ENCODE data around the gene SPON1. TPM values are rescaled to one million over a fixed set of nuclear protein-coding genes. Genes with fewer than 3 reads are reported as not detected.
"Not testable (repeated sequence)": the region's sequence is repeated elsewhere in the genome, so short reads cannot be mapped to it uniquely, and the experiment has no call there.

Gene SPON1
- polyA plus RNA-seq, 4 donors = 11.4 to 99.8 (median 22.2) TPM

GRCh38 chr11:14079011-14079410 lies 116.5 kb downstream of the SPON1 start:
- DNase-seq (peak in 1 of 2 donors; percentile 21), FAIRE-seq (no peak)
- WGBS, 3 donors = 49 to 80% (median 53%) methylated on average over 4 of the region's 4 CpGs
- Histone ChIP-seq H3K4me1 (ENCODE audit: control insufficient read depth in 3 of 3, insufficient read depth in 2 of 3, low read depth in 1 of 3, low read length in 2 of 3) (peaks cover 0 to 14% (median 0%) of the 10 kb centered on the region in 3 donors), H3K27me3 (ENCODE audit: control insufficient read depth in 3 of 3, insufficient read depth in 3 of 3, low read length in 3 of 3) (no peaks in the 10 kb centered on the region), H3K4me3 (ENCODE audit: low read depth in 1 of 3, low read length in 3 of 3) (no peak overlapping the region), H3K27ac (ENCODE audit: low read depth in 1 of 3, low read length in 2 of 3) (peak overlapping the region in 1 of 3 donors; percentile 50), H3K36me3 (ENCODE audit: control insufficient read depth in 3 of 3, insufficient read depth in 2 of 3, low read depth in 1 of 3, low read length in 3 of 3) (peaks cover 4 to 8% (median 6%) of the 10 kb centered on the region in 3 donors), H3K9me3 (ENCODE audit: control insufficient read depth in 2 of 2, insufficient read depth in 1 of 2, low read depth in 1 of 2, low read length in 1 of 2) (no peaks in the 10 kb centered on the region)

- Histone ChIP-seq H3K27me3 (ENCODE audit: control insufficient read depth in 3 of 3, insufficient read depth in 3 of 3, low read length in 3 of 3) (no peaks in the 10 kb centered on the region), H3K4me3 (ENCODE audit: low read depth in 1 of 3, low read length in 3 of 3) (no peak overlapping the region), H3K9me3 (ENCODE audit: control insufficient read depth in 2 of 2, insufficient read depth in 1 of 2, low read depth in 1 of 2, low read length in 1 of 2) (no peaks in the 10 kb centered on the region), H3K36me3 (ENCODE audit: control insufficient read depth in 3 of 3, insufficient read depth in 2 of 3, low read depth in 1 of 3, low read length in 3 of 3) (peaks cover 4 to 8% (median 6%) of the 10 kb centered on the region in 3 donors), H3K27ac (ENCODE audit: low read depth in 1 of 3, low read length in 2 of 3) (no peak overlapping the region), H3K4me1 (ENCODE audit: control insufficient read depth in 3 of 3, insufficient read depth in 2 of 3, low read depth in 1 of 3, low read length in 2 of 3) (peaks cover 0 to 14% (median 0%) of the 10 kb centered on the region in 3 donors)
- no peak for FAIRE-seq
- WGBS, 3 donors = 76 to 79% (median 77%) methylated on average over 4 of the region's 4 CpGs
- DNase-seq = no peak
These were observed 117.3 kb downstream of the SPON1 start for GRCh38 chr11:14079797-14080196.

GRCh38 chr11:14081581-14082231 lies 119.2 kb downstream of the SPON1 start:
- Histone ChIP-seq H3K36me3 (ENCODE audit: control insufficient read depth in 3 of 3, insufficient read depth in 2 of 3, low read depth in 1 of 3, low read length in 3 of 3) (peaks cover 4 to 8% (median 6%) of the 10 kb centered on the region in 3 donors), H3K4me1 (ENCODE audit: control insufficient read depth in 3 of 3, insufficient read depth in 2 of 3, low read depth in 1 of 3, low read length in 2 of 3) (peaks cover 0 to 7% (median 0%) of the 10 kb centered on the region in 3 donors), H3K27ac (ENCODE audit: low read depth in 1 of 3, low read length in 2 of 3) (peak overlapping the region in 1 of 3 donors; percentile 82), H3K9me3 (ENCODE audit: control insufficient read depth in 2 of 2, insufficient read depth in 1 of 2, low read depth in 1 of 2, low read length in 1 of 2) (no peaks in the 10 kb centered on the region), H3K27me3 (ENCODE audit: control insufficient read depth in 3 of 3, insufficient read depth in 3 of 3, low read length in 3 of 3) (no peaks in the 10 kb centered on the region), H3K4me3 (ENCODE audit: low read depth in 1 of 3, low read length in 3 of 3) (no peak overlapping the region)
- FAIRE-seq (no peak), DNase-seq (no peak)
- 62 to 89% (median 84%) methylated on average over 6 of the region's 6 CpGs for WGBS, 3 donors

- no peaks in the 10 kb centered on the region for H3K9me3 ChIP-seq (ENCODE audit: control insufficient read depth in 2 of 2, insufficient read depth in 1 of 2, low read depth in 1 of 2, low read length in 1 of 2)
- H3K36me3 ChIP-seq (ENCODE audit: control insufficient read depth in 3 of 3, insufficient read depth in 2 of 3, low read depth in 1 of 3, low read length in 3 of 3) = peaks cover 4 to 8% (median 6%) of the 10 kb centered on the region in 3 donors
- 43 to 62% (median 54%) methylated on average over 5 of the region's 5 CpGs for WGBS, 3 donors
- DNase-seq (no peak), FAIRE-seq (no peak)
- H3K4me3 ChIP-seq (ENCODE audit: low read depth in 1 of 3, low read length in 3 of 3) = no peak overlapping the region
- H3K27ac ChIP-seq (ENCODE audit: low read depth in 1 of 3, low read length in 2 of 3) = peak overlapping the region in 1 of 3 donors; percentile 2
- peaks cover 0 to 3% (median 0%) of the 10 kb centered on the region in 3 donors for H3K4me1 ChIP-seq (ENCODE audit: control insufficient read depth in 3 of 3, insufficient read depth in 2 of 3, low read depth in 1 of 3, low read length in 2 of 3)
- no peaks in the 10 kb centered on the region for H3K27me3 ChIP-seq (ENCODE audit: control insufficient read depth in 3 of 3, insufficient read depth in 3 of 3, low read length in 3 of 3)
These were observed 119.8 kb downstream of the SPON1 start for GRCh38 chr11:14082338-14082737.

- H3K36me3 ChIP-seq (ENCODE audit: control insufficient read depth in 3 of 3, insufficient read depth in 2 of 3, low read depth in 1 of 3, low read length in 3 of 3); DNase-seq; H3K27me3 ChIP-seq (ENCODE audit: control insufficient read depth in 3 of 3, insufficient read depth in 3 of 3, low read length in 3 of 3); H3K27ac ChIP-seq (ENCODE audit: low read depth in 1 of 3, low read length in 2 of 3); H3K4me1 ChIP-seq (ENCODE audit: control insufficient read depth in 3 of 3, insufficient read depth in 2 of 3, low read depth in 1 of 3, low read length in 2 of 3); H3K4me3 ChIP-seq (ENCODE audit: low read depth in 1 of 3, low read length in 3 of 3); FAIRE-seq; H3K9me3 ChIP-seq (ENCODE audit: control insufficient read depth in 2 of 2, insufficient read depth in 1 of 2, low read depth in 1 of 2, low read length in 1 of 2): not testable (repeated sequence)
- 53 to 71% (median 69%) methylated on average over 2 of the region's 2 CpGs for WGBS, 3 donors
These were observed 126.3 kb downstream of the SPON1 start for GRCh38 chr11:14088861-14089260.

GRCh38 chr11:14089690-14090462 lies 127.4 kb downstream of the SPON1 start:
- Histone ChIP-seq H3K27me3 (ENCODE audit: control insufficient read depth in 3 of 3, insufficient read depth in 3 of 3, low read length in 3 of 3) (no peaks in the 10 kb centered on the region), H3K27ac (ENCODE audit: low read depth in 1 of 3, low read length in 2 of 3) (no peak overlapping the region), H3K4me1 (ENCODE audit: control insufficient read depth in 3 of 3, insufficient read depth in 2 of 3, low read depth in 1 of 3, low read length in 2 of 3) (no peaks in the 10 kb centered on the region), H3K36me3 (ENCODE audit: control insufficient read depth in 3 of 3, insufficient read depth in 2 of 3, low read depth in 1 of 3, low read length in 3 of 3) (peaks cover 0 to 10% (median 0%) of the 10 kb centered on the region in 3 donors), H3K9me3 (ENCODE audit: control insufficient read depth in 2 of 2, insufficient read depth in 1 of 2, low read depth in 1 of 2, low read length in 1 of 2) (no peaks in the 10 kb centered on the region), H3K4me3 (ENCODE audit: low read depth in 1 of 3, low read length in 3 of 3) (no peak overlapping the region)
- FAIRE-seq (no peak), DNase-seq (no peak)
- 81 to 92% (median 88%) methylated on average over 17 of the region's 17 CpGs for WGBS, 3 donors

- H3K36me3 ChIP-seq (ENCODE audit: control insufficient read depth in 3 of 3, insufficient read depth in 2 of 3, low read depth in 1 of 3, low read length in 3 of 3); DNase-seq; H3K27me3 ChIP-seq (ENCODE audit: control insufficient read depth in 3 of 3, insufficient read depth in 3 of 3, low read length in 3 of 3); H3K9me3 ChIP-seq (ENCODE audit: control insufficient read depth in 2 of 2, insufficient read depth in 1 of 2, low read depth in 1 of 2, low read length in 1 of 2); FAIRE-seq; H3K4me1 ChIP-seq (ENCODE audit: control insufficient read depth in 3 of 3, insufficient read depth in 2 of 3, low read depth in 1 of 3, low read length in 2 of 3); H3K4me3 ChIP-seq (ENCODE audit: low read depth in 1 of 3, low read length in 3 of 3); H3K27ac ChIP-seq (ENCODE audit: low read depth in 1 of 3, low read length in 2 of 3): not testable (repeated sequence)
- WGBS, 3 donors = 75 to 81% (median 75%) methylated on average over 8 to 9 of the region's 9 CpGs
These were observed 128.1 kb downstream of the SPON1 start for GRCh38 chr11:14090631-14091030.

- H3K27me3 ChIP-seq (ENCODE audit: control insufficient read depth in 3 of 3, insufficient read depth in 3 of 3, low read length in 3 of 3) = no peaks in the 10 kb centered on the region
- DNase-seq (no peak), FAIRE-seq (no peak)
- H3K4me1 ChIP-seq (ENCODE audit: control insufficient read depth in 3 of 3, insufficient read depth in 2 of 3, low read depth in 1 of 3, low read length in 2 of 3) = no peaks in the 10 kb centered on the region
- H3K36me3 ChIP-seq (ENCODE audit: control insufficient read depth in 3 of 3, insufficient read depth in 2 of 3, low read depth in 1 of 3, low read length in 3 of 3) = peaks cover 0 to 13% (median 0%) of the 10 kb centered on the region in 3 donors
- H3K9me3 ChIP-seq (ENCODE audit: control insufficient read depth in 2 of 2, insufficient read depth in 1 of 2, low read depth in 1 of 2, low read length in 1 of 2) = no peaks in the 10 kb centered on the region
- no peak overlapping the region for H3K4me3 ChIP-seq (ENCODE audit: low read depth in 1 of 3, low read length in 3 of 3)
- 14 to 91% (median 90%) methylated on average over 1 of the region's 1 CpG for WGBS, 3 donors
- no peak overlapping the region for H3K27ac ChIP-seq (ENCODE audit: low read depth in 1 of 3, low read length in 2 of 3)
These were observed 130.5 kb downstream of the SPON1 start for GRCh38 chr11:14093065-14093464.

All from small intestine (tissue), 7 donors.